Liver (tissue), 9 donors: Measurements from ENCODE around the gene TRIO. TPM values are rescaled to one million over a fixed set of nuclear protein-coding genes. Genes with fewer than 3 reads are reported as not detected.

Experiments used
- DNase-seq: peaks from one replicate; pipeline ENCODE4 v3.0.0-alpha.2; 2017; ENCODE audit warnings: low spot score
- H3K27ac ChIP-seq, 2 donors: one replicate each; pipeline ENCODE4 v1.7.0; 2013; ENCODE audit warnings: inconsistent platforms in 2 of 2, low read length in 2 of 2, control low read depth in 1 of 2, low read depth in 1 of 2, mild to moderate bottlenecking in 1 of 2
- H3K27me3 ChIP-seq, 4 donors: one replicate each; pipeline versions ENCODE4 v1.6.1 to v1.7.0; 2013; ENCODE audit warnings: low read length in 3 of 4, inconsistent platforms in 1 of 4, mild to moderate bottlenecking in 1 of 4, moderate library complexity in 1 of 4; ENCODE audit not compliant: control insufficient read depth in 4 of 4, insufficient read depth in 4 of 4
- H3K36me3 ChIP-seq, 4 donors: one replicate each; pipeline versions ENCODE4 v1.6.1 to v1.7.0; 2013; ENCODE audit warnings: low read length in 3 of 4, mild to moderate bottlenecking in 3 of 4, low read depth in 1 of 4, moderate library complexity in 1 of 4; ENCODE audit not compliant: control insufficient read depth in 4 of 4, insufficient read depth in 3 of 4
- H3K4me1 ChIP-seq, 4 donors: one replicate each; pipeline versions ENCODE4 v1.6.1 to v1.7.0; 2013; ENCODE audit warnings: low read length in 3 of 4, mild to moderate bottlenecking in 3 of 4, moderate library complexity in 1 of 4; ENCODE audit not compliant: control insufficient read depth in 4 of 4, insufficient read depth in 4 of 4
- H3K4me3 ChIP-seq, 3 donors: one replicate each; pipeline versions ENCODE4 v1.6.1 to v1.7.0; 2013; ENCODE audit warnings: low read length in 3 of 3, control low read depth in 1 of 3, low read depth in 1 of 3, mild to moderate bottlenecking in 1 of 3
- H3K9ac ChIP-seq, 2 donors: one replicate each; pipeline ENCODE4 v1.7.0; 2013; ENCODE audit warnings: low read length in 2 of 2, mild to moderate bottlenecking in 2 of 2, moderate library complexity in 2 of 2, control low read depth in 1 of 2, low read depth in 1 of 2
- H3K9me3 ChIP-seq, 4 donors: one replicate each; pipeline versions ENCODE4 v1.6.1 to v1.7.0; 2013; ENCODE audit warnings: low read length in 3 of 4; ENCODE audit not compliant: control insufficient read depth in 4 of 4
- ATF3 ChIP-seq: IDR thresholded peaks from 2 replicates; pipeline ENCODE4 v1.6.1; 2016; ENCODE audit warnings: antibody characterized with exemption
- EGR1 ChIP-seq, 2 donors: IDR thresholded peaks; 2 replicates each; pipeline ENCODE4 v1.6.1; 2016 to 2018; ENCODE audit warnings: antibody characterized with exemption in 2 of 2, low read depth in 2 of 2
- FOXA1 ChIP-seq: IDR thresholded peaks from 2 replicates; pipeline ENCODE4 v1.6.1; 2016; ENCODE audit warnings: antibody characterized with exemption
- FOXA2 ChIP-seq: IDR thresholded peaks from 2 replicates; pipeline ENCODE4 v1.6.1; 2016; ENCODE audit warnings: antibody characterized with exemption
- GABPA ChIP-seq, 2 donors: IDR thresholded peaks in 1 of 2; conservative IDR thresholded peaks in 1 of 2; 2 replicates each; pipeline ENCODE4 v1.6.1; 2016; ENCODE audit warnings: antibody characterized with exemption in 2 of 2, mild to moderate bottlenecking in 1 of 2, moderate library complexity in 1 of 2
- HNF4A ChIP-seq, 2 donors: conservative IDR thresholded peaks; 2 replicates each; pipeline ENCODE4 v1.6.1; 2016; ENCODE audit warnings: antibody characterized with exemption in 2 of 2, mild to moderate bottlenecking in 2 of 2
- HNF4G ChIP-seq: IDR thresholded peaks from 2 replicates; pipeline ENCODE4 v1.6.1; 2016; ENCODE audit warnings: antibody characterized with exemption
- JUND ChIP-seq, 2 donors: IDR thresholded peaks; 2 replicates each; pipeline ENCODE4 v1.6.1; 2016; ENCODE audit warnings: antibody characterized with exemption in 2 of 2
- NR2F2 ChIP-seq: IDR thresholded peaks from 2 replicates; pipeline ENCODE4 v1.6.1; 2016; ENCODE audit warnings: antibody characterized with exemption
- RAD21 ChIP-seq, 2 donors: IDR thresholded peaks; 2 replicates each; pipeline ENCODE4 v1.6.1; 2016; ENCODE audit warnings: antibody characterized with exemption in 2 of 2, mild to moderate bottlenecking in 2 of 2
- RXRA ChIP-seq, 2 donors: IDR thresholded peaks; 2 replicates each; pipeline ENCODE4 v1.6.1; 2017 to 2018; ENCODE audit warnings: antibody characterized with exemption in 2 of 2, mild to moderate bottlenecking in 1 of 2
- TAF1 ChIP-seq: conservative IDR thresholded peaks from 2 replicates; pipeline ENCODE4 v1.6.1; 2016; ENCODE audit warnings: antibody characterized with exemption, mild to moderate bottlenecking
- YY1 ChIP-seq: IDR thresholded peaks from 2 replicates; pipeline ENCODE4 v1.6.1; 2016; ENCODE audit warnings: antibody characterized with exemption, mild to moderate bottlenecking
- ZBTB33 ChIP-seq: IDR thresholded peaks from 2 replicates; pipeline ENCODE4 v1.6.1; 2016; ENCODE audit warnings: antibody characterized with exemption
- WGBS: extraction: QIAGEN DNeasy Blood & Tissue Kit; methylation state at CpG from one replicate; pipeline ENCODE4 v1.1.7; 2013; 5-methylcytosine and 5-hydroxymethylcytosine counted together
- polyA plus RNA-seq, 2 donors: library from polyadenylated mRNA; stranded (reverse) in 1 of 2; unstranded in 1 of 2; fragments of 200-250 nt in 1 of 2; fragments of >200 nt in 1 of 2; fragmentation: Nextera tagmentation in 1 of 2; extraction: Ambion mirVana in 1 of 2; gene quantifications; one replicate each; pipeline versions ENCODE4 v1.2.1 to v1.2.3, GENCODE V29; 2013 to 2015
- total RNA-seq, 2 donors: library from RNA; depleted of rRNA; stranded (reverse); fragments of >200 nt; gene quantifications; one replicate each; pipeline ENCODE4 v1.2.3, GENCODE V29; 2014
- TF ChIP-seq, protein P1 (sequence below): fragments of 150-350 bp; IDR thresholded peaks from 2 replicates; pipeline ENCODE4 v1.5.1; 2017; ENCODE audit warnings: improper control_type of control experiment, low read depth, low read length; ENCODE audit not compliant: missing input control
- TF ChIP-seq, protein P2 (sequence below): IDR thresholded peaks from 2 replicates; pipeline ENCODE4 v1.6.1; 2016; ENCODE audit warnings: antibody characterized with exemption
- donor health status: healthy.
- donor health status: healthy.
- donor health status: healthy.
- donor health status: healthy.
- donor health status: healthy.

TRIO gene
- total and polyA plus RNA-seq, 4 donors, result 8.5 to 86.2 (median 16.0) TPM

DNA sequence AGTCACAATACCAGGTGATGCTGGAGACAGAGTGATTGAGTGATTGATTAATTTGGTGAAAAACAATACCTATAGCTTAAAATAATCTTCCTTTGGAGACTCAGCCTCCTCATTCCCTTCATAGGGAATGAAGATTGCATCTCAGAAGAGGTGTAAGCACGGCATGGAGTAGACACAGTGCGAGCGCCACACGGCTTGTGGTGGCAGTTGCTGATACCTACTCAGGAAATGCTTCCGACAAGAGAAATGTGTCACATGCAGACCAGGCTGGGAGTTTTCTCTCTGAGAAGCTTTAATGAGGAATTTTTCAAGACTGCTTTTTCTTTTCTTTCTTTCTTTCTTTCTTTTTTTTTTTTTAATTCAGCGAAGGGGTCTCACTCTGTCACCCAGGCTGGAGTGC is 226.6 kb downstream of the TRIO start:
- H3K36me3 ChIP-seq, result peaks cover 14 to 76% (median 53%) of the 10 kb centered on the region in 4 donors
- TF ChIP-seq ATF3, result no peak
- TF ChIP-seq FOXA1, result no peak
- TF ChIP-seq HNF4A (conservative IDR thresholded peaks at IDR 0.05), result no peak
- TF ChIP-seq, protein P1, sequence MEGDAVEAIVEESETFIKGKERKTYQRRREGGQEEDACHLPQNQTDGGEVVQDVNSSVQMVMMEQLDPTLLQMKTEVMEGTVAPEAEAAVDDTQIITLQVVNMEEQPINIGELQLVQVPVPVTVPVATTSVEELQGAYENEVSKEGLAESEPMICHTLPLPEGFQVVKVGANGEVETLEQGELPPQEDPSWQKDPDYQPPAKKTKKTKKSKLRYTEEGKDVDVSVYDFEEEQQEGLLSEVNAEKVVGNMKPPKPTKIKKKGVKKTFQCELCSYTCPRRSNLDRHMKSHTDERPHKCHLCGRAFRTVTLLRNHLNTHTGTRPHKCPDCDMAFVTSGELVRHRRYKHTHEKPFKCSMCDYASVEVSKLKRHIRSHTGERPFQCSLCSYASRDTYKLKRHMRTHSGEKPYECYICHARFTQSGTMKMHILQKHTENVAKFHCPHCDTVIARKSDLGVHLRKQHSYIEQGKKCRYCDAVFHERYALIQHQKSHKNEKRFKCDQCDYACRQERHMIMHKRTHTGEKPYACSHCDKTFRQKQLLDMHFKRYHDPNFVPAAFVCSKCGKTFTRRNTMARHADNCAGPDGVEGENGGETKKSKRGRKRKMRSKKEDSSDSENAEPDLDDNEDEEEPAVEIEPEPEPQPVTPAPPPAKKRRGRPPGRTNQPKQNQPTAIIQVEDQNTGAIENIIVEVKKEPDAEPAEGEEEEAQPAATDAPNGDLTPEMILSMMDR, result no peak
- TF ChIP-seq RAD21 (IDR thresholded peaks at IDR 0.05), result no peak
- no peak for TF ChIP-seq JUND (IDR thresholded peaks at IDR 0.05)
- no peak for TF ChIP-seq GABPA (IDR thresholded peaks at IDR 0.05 in 1 of 2, conservative IDR thresholded peaks at IDR 0.05 in 1 of 2)
- no peak for TF ChIP-seq YY1
- no peak for DNase-seq
- no peaks in the 10 kb centered on the region for H3K27me3 ChIP-seq
- no peak overlapping the region for H3K4me3 ChIP-seq
- H3K9me3 ChIP-seq, result no peaks in the 10 kb centered on the region
- no peak overlapping the region for H3K27ac ChIP-seq
- no peaks in the 10 kb centered on the region for H3K4me1 ChIP-seq
- no peak overlapping the region for H3K9ac ChIP-seq
- 89% methylated on average over 6 of the region's 6 CpGs for WGBS

GRCh38 chr5:14370386-14370785 is 227.2 kb downstream of the TRIO start:
- Histone ChIP-seq H3K27ac (no peak overlapping the region), H3K4me1 (no peaks in the 10 kb centered on the region), H3K36me3 (peaks cover 12 to 75% (median 51%) of the 10 kb centered on the region in 4 donors), H3K9me3 (no peaks in the 10 kb centered on the region), H3K9ac (no peak overlapping the region), H3K27me3 (no peaks in the 10 kb centered on the region), H3K4me3 (no peak overlapping the region)
- WGBS, result 92% methylated on average over 5 of the region's 5 CpGs
- no peak for TF ChIP-seq YY1
- no peak for TF ChIP-seq ATF3
- no peak for TF ChIP-seq HNF4G
- TF ChIP-seq, protein P2, sequence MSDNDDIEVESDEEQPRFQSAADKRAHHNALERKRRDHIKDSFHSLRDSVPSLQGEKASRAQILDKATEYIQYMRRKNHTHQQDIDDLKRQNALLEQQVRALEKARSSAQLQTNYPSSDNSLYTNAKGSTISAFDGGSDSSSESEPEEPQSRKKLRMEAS, result no peak
- no peak for TF ChIP-seq ZBTB33
- no peak for TF ChIP-seq TAF1
- TF ChIP-seq NR2F2, result no peak
- TF ChIP-seq GABPA (IDR thresholded peaks at IDR 0.05 in 1 of 2, conservative IDR thresholded peaks at IDR 0.05 in 1 of 2), result no peak
- TF ChIP-seq RXRA (IDR thresholded peaks at IDR 0.05), result no peak
- no peak for TF ChIP-seq EGR1 (IDR thresholded peaks at IDR 0.05; ENCODE audit: low read depth in 2 of 2)
- no peak for TF ChIP-seq FOXA2
- no peak for TF ChIP-seq HNF4A (conservative IDR thresholded peaks at IDR 0.05)
- DNase-seq, result no peak
